Measurements from ENCODE around the gene EFHC1. TPM values are rescaled to one million over a fixed set of nuclear protein-coding genes. Genes with fewer than 3 reads are reported as not detected.

The EFHC1 gene
- total and polyA plus RNA-seq, 8 donors: 7.2 to 54.3 (median 35.5) TPM

DNA sequence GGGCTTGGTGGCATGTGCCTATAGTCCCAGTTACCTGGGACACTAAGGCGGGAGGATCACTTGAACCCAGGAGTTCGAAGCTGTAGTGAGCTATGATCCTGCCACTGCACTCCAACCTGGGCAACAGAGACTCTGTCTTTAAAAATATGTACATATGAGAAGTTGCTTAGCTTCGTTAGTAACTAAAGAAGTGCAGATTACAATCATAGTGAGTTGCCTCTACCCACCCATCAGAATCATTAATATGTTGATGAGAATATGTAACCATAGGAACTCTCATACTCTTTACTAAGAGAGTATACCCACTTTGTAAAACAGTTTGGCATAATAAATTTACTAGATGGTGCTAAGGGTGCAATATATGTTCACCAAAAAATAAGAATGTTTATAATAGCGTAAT, 54.0 kb downstream of the EFHC1 start:
- Histone ChIP-seq H3K36me3 (peaks cover 0 to 3% (median 0%) of the 10 kb centered on the region in 4 donors), H3K27ac (no peak overlapping the region), H3K9me3 (no peaks in the 10 kb centered on the region), H3K27me3 (no peaks in the 10 kb centered on the region), H3K4me3 (no peak overlapping the region), H3K4me1 (no peaks in the 10 kb centered on the region)
- DNase-seq: no peak
- intact Hi-C loops (cut with DNase I; ENCODE audit: low total_unique reads): no loop called here
- TF ChIP-seq, protein P1, sequence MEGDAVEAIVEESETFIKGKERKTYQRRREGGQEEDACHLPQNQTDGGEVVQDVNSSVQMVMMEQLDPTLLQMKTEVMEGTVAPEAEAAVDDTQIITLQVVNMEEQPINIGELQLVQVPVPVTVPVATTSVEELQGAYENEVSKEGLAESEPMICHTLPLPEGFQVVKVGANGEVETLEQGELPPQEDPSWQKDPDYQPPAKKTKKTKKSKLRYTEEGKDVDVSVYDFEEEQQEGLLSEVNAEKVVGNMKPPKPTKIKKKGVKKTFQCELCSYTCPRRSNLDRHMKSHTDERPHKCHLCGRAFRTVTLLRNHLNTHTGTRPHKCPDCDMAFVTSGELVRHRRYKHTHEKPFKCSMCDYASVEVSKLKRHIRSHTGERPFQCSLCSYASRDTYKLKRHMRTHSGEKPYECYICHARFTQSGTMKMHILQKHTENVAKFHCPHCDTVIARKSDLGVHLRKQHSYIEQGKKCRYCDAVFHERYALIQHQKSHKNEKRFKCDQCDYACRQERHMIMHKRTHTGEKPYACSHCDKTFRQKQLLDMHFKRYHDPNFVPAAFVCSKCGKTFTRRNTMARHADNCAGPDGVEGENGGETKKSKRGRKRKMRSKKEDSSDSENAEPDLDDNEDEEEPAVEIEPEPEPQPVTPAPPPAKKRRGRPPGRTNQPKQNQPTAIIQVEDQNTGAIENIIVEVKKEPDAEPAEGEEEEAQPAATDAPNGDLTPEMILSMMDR (IDR thresholded peaks at IDR 0.05): no peak
- no peak for TF ChIP-seq EP300 (IDR thresholded peaks at IDR 0.05)
- WGBS, 5 donors: 92 to 98% (median 97%) methylated on average over 4 of the region's 4 CpGs

DNA sequence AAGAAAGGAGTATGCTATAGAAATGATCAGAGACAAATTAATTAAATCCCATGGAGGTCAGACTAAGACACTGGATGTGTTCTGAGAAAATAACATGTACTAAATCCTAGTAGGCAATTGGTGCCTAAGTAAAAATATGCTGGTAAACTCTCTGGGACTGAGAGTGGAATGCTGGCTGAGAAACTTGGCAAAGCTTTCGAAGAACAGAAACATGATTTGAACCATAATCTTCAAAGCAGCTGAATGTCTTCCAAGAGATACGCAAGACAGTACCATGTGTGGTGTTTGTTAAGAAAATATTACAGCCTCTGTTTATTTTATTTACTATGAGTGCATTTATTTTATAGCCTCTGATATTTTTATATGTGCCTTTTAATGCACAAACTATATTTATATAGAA, 55.2 kb downstream of the EFHC1 start:
- WGBS, 5 donors: 56 to 89% (median 73%) methylated on average over 2 of the region's 2 CpGs
- Histone ChIP-seq H3K36me3 (peaks cover 0 to 3% (median 0%) of the 10 kb centered on the region in 4 donors), H3K27ac (no peak overlapping the region)

DNA sequence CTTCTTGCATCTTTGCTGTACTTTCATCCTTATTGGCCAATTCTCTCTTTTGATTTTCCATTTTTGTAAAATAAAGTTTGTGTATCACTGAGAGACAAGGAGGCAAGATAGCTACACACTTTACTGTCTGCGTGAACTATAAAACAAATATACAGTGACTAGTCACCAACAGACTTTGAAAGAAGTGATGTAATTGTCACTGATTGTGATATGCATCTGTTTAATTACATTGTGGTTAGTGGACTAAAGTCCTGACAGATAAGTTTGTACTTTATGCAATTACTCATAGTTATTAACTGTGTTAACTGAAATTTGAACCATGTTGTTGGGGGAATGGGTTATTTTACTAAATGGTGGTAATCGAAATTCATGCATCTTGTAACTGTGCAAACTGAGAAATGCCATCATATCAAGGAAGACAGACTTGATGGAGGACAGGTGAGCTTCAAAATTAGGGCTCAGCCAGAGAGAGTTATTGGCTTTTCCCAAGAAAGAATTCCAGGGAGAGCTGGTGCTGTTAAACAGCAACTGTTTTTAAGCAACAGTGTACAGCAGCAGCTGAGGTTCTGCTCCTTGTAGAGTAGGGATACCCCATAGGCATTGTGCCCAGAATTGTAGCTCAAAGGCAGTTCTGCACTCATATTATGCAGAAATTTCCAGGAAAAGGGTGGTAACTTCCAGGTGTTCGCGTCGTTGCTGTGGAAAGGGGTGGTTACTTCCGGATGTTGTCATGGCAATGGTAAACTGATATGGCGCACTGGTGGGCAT, 62.9 kb downstream of the EFHC1 start:
- intact Hi-C loops (cut with DNase I; ENCODE audit: low total_unique reads): no loop called here
- WGBS, 5 donors: 70 to 76% (median 73%) methylated on average over 7 of the region's 7 CpGs
- Histone ChIP-seq H3K27ac (no peak overlapping the region), H3K4me1 (peaks cover 0 to 7% (median 0%) of the 10 kb centered on the region in 4 donors), H3K27me3 (no peaks in the 10 kb centered on the region), H3K4me3 (no peak overlapping the region), H3K36me3 (peaks cover 0 to 8% (median 2%) of the 10 kb centered on the region in 4 donors), H3K9me3 (no peaks in the 10 kb centered on the region)
- TF ChIP-seq, protein P1 (IDR thresholded peaks at IDR 0.05): no peak
- TF ChIP-seq POLR2AphosphoS5 (IDR thresholded peaks at IDR 0.05) (no peak), POLR2A (IDR thresholded peaks at IDR 0.05) (no peak), EP300 (IDR thresholded peaks at IDR 0.05) (no peak)
- no peak for DNase-seq

More for the DNA sequence above, 55.2 kb downstream of the EFHC1 start:
- no peak for TF ChIP-seq POLR2A (IDR thresholded peaks at IDR 0.05)
- no peak for TF ChIP-seq POLR2AphosphoS5 (IDR thresholded peaks at IDR 0.05)
- no peak for TF ChIP-seq EP300 (IDR thresholded peaks at IDR 0.05)
- TF ChIP-seq, protein P1 (IDR thresholded peaks at IDR 0.05): no peak
- no peaks in the 10 kb centered on the region for H3K27me3 ChIP-seq
- no peaks in the 10 kb centered on the region for H3K4me1 ChIP-seq
- no peak for DNase-seq
- H3K9me3 ChIP-seq: no peaks in the 10 kb centered on the region
- H3K4me3 ChIP-seq: no peak overlapping the region
- intact Hi-C loops (cut with DNase I; ENCODE audit: low total_unique reads): no loop called here

- H3K4me1 ChIP-seq: peaks cover 0 to 7% (median 0%) of the 10 kb centered on the region in 4 donors
- H3K36me3 ChIP-seq: peaks cover 0 to 8% (median 2%) of the 10 kb centered on the region in 4 donors
- TF ChIP-seq EP300 (IDR thresholded peaks at IDR 0.05): no peak
- TF ChIP-seq POLR2A (IDR thresholded peaks at IDR 0.05): no peak
- TF ChIP-seq POLR2AphosphoS5 (IDR thresholded peaks at IDR 0.05): no peak
- TF ChIP-seq, protein P1 (IDR thresholded peaks at IDR 0.05): no peak
- intact Hi-C loops (cut with DNase I; ENCODE audit: low total_unique reads): no loop called here
- H3K27me3 ChIP-seq: no peaks in the 10 kb centered on the region
- no peak overlapping the region for H3K4me3 ChIP-seq
- WGBS, 5 donors: 86 to 96% (median 94%) methylated on average over 3 of the region's 3 CpGs
- DNase-seq: no peak
- H3K27ac ChIP-seq: no peak overlapping the region
- H3K9me3 ChIP-seq: no peaks in the 10 kb centered on the region
Measured at GRCh38 chr6:52483671-52484003, 63.5 kb downstream of the EFHC1 start.
